K562 (cell line): ENCODE results near the gene ARHGEF25. TPM values are rescaled to one million over a fixed set of nuclear protein-coding genes. Genes with fewer than 3 reads are reported as not detected.

Source experiments
- CHD1 ChIP-seq: fragments of 200-600 bp; sonication (generic); IDR thresholded peaks from one replicate; pipeline ENCODE4 v1.6.1; 2012; ENCODE audit warnings: mild to moderate bottlenecking, moderate library complexity, low read length, inconsistent platforms
- EP400 ChIP-seq: fragments of 450-650 bp; IDR thresholded peaks from 2 replicates; pipeline ENCODE4 v1.6.1; 2017; ENCODE audit warnings: antibody characterized with exemption, mild to moderate bottlenecking, moderate library complexity
- FOXA3 ChIP-seq, 2 experiments: fragments of 450-650 bp in 1 of 2; sonication (generic) in 1 of 2; formaldehyde crosslinking; IDR thresholded peaks in 1 of 2; conservative IDR thresholded peaks in 1 of 2; 2 replicates each; pipeline versions ENCODE4 v1.4.0 to v1.8.0; 2020 to 2022; ENCODE audit warnings: mild to moderate bottlenecking in 2 of 2, missing genetic modification reagents in 1 of 2
- GATAD2B ChIP-seq: fragments of 450-650 bp; IDR thresholded peaks from 2 replicates; pipeline ENCODE4 v1.6.1; 2017; ENCODE audit warnings: mild to moderate bottlenecking, borderline replicate concordance
- SIX5 ChIP-seq, 2 experiments: IDR thresholded peaks; 2 replicates each; pipeline ENCODE4 v1.6.1; 2011; ENCODE audit warnings: low read length in 2 of 2, borderline replicate concordance in 1 of 2, low read depth in 1 of 2, mild to moderate bottlenecking in 1 of 2, moderate library complexity in 1 of 2; ENCODE audit not compliant: insufficient read depth in 1 of 2
- ZBTB17 ChIP-seq: fragments of 450-650 bp; formaldehyde crosslinking; IDR thresholded peaks from 2 replicates; pipeline ENCODE4 v1.4.0; 2020; ENCODE audit warnings: mild to moderate bottlenecking
- polyA plus RNA-seq, 8 experiments: library from polyadenylated mRNA; depleted of rRNA in 4 of 8; stranded (reverse) in 5 of 8; unstranded in 3 of 8; fragments of >200 nt; fragmentation: Nextera tagmentation in 2 of 8; fragmentation: Illumina TruSeq in 1 of 8; extraction: Ambion mirVana in 2 of 8; extraction: Trizol in 1 of 8; gene quantifications; 2 replicates each; pipeline versions ENCODE4 v1.2.1 to v1.2.3, GENCODE V29; 2011 to 2014; ENCODE audit warnings: inconsistent platforms in 1 of 8, missing spikeins in 1 of 8
- total RNA-seq, 7 experiments: library from RNA; depleted of rRNA in 6 of 7; stranded (reverse); fragments of >200 nt in 6 of 7; fragmentation: Illumina TruSeq in 2 of 7; extraction: Trizol in 2 of 7; gene quantifications; 2 replicates each; pipeline versions ENCODE4 v1.2.1 to v1.2.3, GENCODE V29; 2011 to 2021; ENCODE audit warnings: low replicate concordance in 1 of 7
- TF ChIP-seq, protein P1 (sequence below): IDR thresholded peaks from 2 replicates; pipeline ENCODE4 v1.6.1; 2016; ENCODE audit warnings: missing genetic modification characterization, missing compliant biosample characterization

ARHGEF25 gene
- total and polyA plus RNA-seq, 9 of the 15 experiments (the other 6 are each of a cell fraction or from before 2014, with no cell fraction given), result 0.13 to 17.3 (median 11.6) TPM

GRCh38 chr12:57628280-57629191 is 17.3 kb downstream of the ARHGEF25 start (continued):
- TF ChIP-seq FOXA3 (CRISPR knock-in tag; conservative IDR thresholded peaks at IDR 0.05 in 1 of 2, IDR thresholded peaks at IDR 0.05 in 1 of 2), result no peak
- TF ChIP-seq CHD1, result no peak
- no peak for TF ChIP-seq EP400
- no peak for TF ChIP-seq SIX5 (IDR thresholded peaks at IDR 0.05; ENCODE audit: borderline replicate concordance in 1 of 2, insufficient read depth in 1 of 2, low read depth in 1 of 2, low read length in 2 of 2)
- TF ChIP-seq, protein P1, sequence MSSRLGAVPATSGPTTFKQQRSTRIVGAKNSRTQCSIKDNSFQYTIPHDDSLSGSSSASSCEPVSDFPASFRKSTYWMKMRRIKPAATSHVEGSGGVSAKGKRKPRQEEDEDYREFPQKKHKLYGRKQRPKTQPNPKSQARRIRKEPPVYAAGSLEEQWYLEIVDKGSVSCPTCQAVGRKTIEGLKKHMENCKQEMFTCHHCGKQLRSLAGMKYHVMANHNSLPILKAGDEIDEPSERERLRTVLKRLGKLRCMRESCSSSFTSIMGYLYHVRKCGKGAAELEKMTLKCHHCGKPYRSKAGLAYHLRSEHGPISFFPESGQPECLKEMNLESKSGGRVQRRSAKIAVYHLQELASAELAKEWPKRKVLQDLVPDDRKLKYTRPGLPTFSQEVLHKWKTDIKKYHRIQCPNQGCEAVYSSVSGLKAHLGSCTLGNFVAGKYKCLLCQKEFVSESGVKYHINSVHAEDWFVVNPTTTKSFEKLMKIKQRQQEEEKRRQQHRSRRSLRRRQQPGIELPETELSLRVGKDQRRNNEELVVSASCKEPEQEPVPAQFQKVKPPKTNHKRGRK (tag), result no peak
- no peak for TF ChIP-seq ZBTB17 (CRISPR knock-in tag)
- no peak for TF ChIP-seq GATAD2B
- TF ChIP-seq, all 486 proteins: peak for 0
